ENCODE data around the gene ARCN1.

GRCh38 chr11:118632577-118633318, 60.5 kb downstream of the ARCN1 start:
- TF ChIP-seq CTCF (IDR thresholded peaks at IDR 0.05; ENCODE audit: extremely low read depth in 1 of 2, insufficient read depth in 1 of 2, low read depth in 1 of 2, low read length in 2 of 2) (no peak), POLR2AphosphoS5 (IDR thresholded peaks at IDR 0.05; ENCODE audit: insufficient read depth, low read depth, low read length) (no peak), EZH2 (IDR thresholded peaks at IDR 0.05; ENCODE audit: borderline replicate concordance, low read depth, low read length, severe bottlenecking) (no peak), JUN (IDR thresholded peaks at IDR 0.05; ENCODE audit: borderline replicate concordance, insufficient read depth, insufficient read length, low read depth) (no peak), POLR2A (IDR thresholded peaks at IDR 0.05; ENCODE audit: low read depth, low read length) (no peak), MYC (IDR thresholded peaks at IDR 0.05; ENCODE audit: low read depth, low read length) (no peak), MAX (IDR thresholded peaks at IDR 0.05; ENCODE audit: insufficient read depth, insufficient read length) (no peak)

All from endothelial cell of umbilical vein (primary cell).